DND-41 (cell line): ENCODE data around the gene RPUSD4.

ENCODE experiments used
- CTCF ChIP-seq: IDR thresholded peaks from 2 replicates; pipeline ENCODE4 v1.5.1; 2012; ENCODE audit warnings: borderline replicate concordance, low read length, moderate library complexity, mild to moderate bottlenecking; ENCODE audit not compliant: poor library complexity, severe bottlenecking; ENCODE audit errors: extremely low read depth
- EZH2 ChIP-seq: IDR thresholded peaks from 3 replicates; pipeline ENCODE4 v1.6.1; 2012; ENCODE audit warnings: borderline replicate concordance, low read depth, mild to moderate bottlenecking, moderate library complexity, low read length, inconsistent platforms; ENCODE audit not compliant: severe bottlenecking

- TF ChIP-seq EZH2, result no peak
- TF ChIP-seq CTCF, result no peak
Observed at GRCh38 chr11:126257144-126257543, 45.7 kb upstream of the RPUSD4 start.
